Measurements from ENCODE around the gene GPN2. TPM values are rescaled to one million over a fixed set of nuclear protein-coding genes. Genes with fewer than 3 reads are reported as not detected.

Gene GPN2
- total and polyA plus RNA-seq, 4 donors: 9.5 to 12.7 (median 10.4) TPM

DNA sequence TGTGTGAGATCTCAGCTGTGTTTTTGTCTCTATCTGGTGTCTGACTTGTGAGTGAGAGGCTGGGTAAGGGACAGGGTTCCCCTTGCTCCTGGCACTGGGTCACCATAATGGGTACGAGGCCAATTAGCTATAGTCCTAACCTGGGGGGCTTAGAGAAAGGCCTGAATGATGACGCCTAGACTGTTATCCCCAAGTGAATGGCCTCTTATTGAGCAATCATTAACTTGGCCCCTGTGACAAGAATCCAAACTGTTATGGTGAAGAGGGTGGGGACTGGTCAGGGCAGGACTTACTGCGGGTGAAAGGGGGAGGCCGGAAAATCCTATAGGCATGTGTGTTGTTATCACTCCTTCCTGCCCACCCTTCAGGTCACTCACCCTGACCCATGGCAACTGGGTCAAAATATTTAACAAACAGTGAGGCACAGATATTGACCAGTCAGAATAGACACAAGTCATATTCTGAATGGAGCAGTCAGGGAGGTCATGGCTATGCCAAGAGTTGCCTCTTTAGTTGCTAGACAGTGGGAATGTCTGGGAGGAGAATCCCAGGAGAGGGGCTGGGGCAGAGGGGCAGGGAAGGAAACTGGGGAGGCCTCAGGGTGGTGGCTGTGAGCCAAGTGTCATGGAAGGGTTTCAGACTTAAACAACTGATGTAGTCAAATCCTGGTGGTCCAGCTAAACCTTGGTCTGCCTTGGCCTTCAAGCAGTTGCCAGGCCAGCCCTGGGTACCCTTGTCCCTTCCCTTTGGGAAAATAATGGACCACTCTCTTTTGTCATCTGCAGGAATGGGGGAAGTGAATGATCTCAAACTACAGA is 20.5 kb upstream of the GPN2 start:
- Histone ChIP-seq H3K9ac (ENCODE audit: low read depth in 1 of 2, low read length in 2 of 2) (peak overlapping the region in 1 of 2 donors; percentile 96), H3K27me3 (ENCODE audit: control insufficient read depth in 4 of 4, insufficient read depth in 4 of 4, low read length in 3 of 4) (no peaks in the 10 kb centered on the region), H3K36me3 (ENCODE audit: control insufficient read depth in 4 of 4, insufficient read depth in 3 of 4, low read depth in 1 of 4, low read length in 3 of 4) (peaks cover 0 to 6% (median under 1%) of the 10 kb centered on the region in 4 donors), H3K27ac (ENCODE audit: low read depth in 1 of 2, low read length in 2 of 2) (peak overlapping the region; percentile 97 to 99), H3K9me3 (ENCODE audit: control insufficient read depth in 4 of 4, low read length in 3 of 4) (no peaks in the 10 kb centered on the region), H3K4me3 (ENCODE audit: low read depth in 1 of 3, low read length in 3 of 3) (peak overlapping the region in 2 of 3 donors; percentile 79 to 86), H3K4me1 (ENCODE audit: control insufficient read depth in 4 of 4, insufficient read depth in 4 of 4, low read length in 3 of 4) (peaks cover 3 to 43% (median 25%) of the 10 kb centered on the region in 4 donors)
- peak; percentile 54 for DNase-seq (ENCODE audit: low spot score)
- WGBS: 19% methylated on average over 4 of the region's 4 CpGs
- TF ChIP-seq YY1 (IDR thresholded peaks at IDR 0.05): peak; percentile 42
- TF ChIP-seq SP1 (IDR thresholded peaks at IDR 0.05): peak; percentile 74
- peak; percentile 41 to 70 for TF ChIP-seq HNF4A (conservative IDR thresholded peaks at IDR 0.05)
- TF ChIP-seq GABPA (IDR thresholded peaks at IDR 0.05 in 1 of 2, conservative IDR thresholded peaks at IDR 0.05 in 1 of 2): peak in 1 of 2 donors; percentile 35
- TF ChIP-seq TAF1 (conservative IDR thresholded peaks at IDR 0.05): no peak
- TF ChIP-seq HNF4G (IDR thresholded peaks at IDR 0.05): no peak
- peak; percentile 21 for TF ChIP-seq FOXA2 (IDR thresholded peaks at IDR 0.05)
- no peak for TF ChIP-seq FOXA1 (IDR thresholded peaks at IDR 0.05)
- TF ChIP-seq RAD21 (IDR thresholded peaks at IDR 0.05): peak in 1 of 2 donors; percentile 23
- peak; percentile 55 for TF ChIP-seq NR2F2 (IDR thresholded peaks at IDR 0.05)
- TF ChIP-seq, protein P1, sequence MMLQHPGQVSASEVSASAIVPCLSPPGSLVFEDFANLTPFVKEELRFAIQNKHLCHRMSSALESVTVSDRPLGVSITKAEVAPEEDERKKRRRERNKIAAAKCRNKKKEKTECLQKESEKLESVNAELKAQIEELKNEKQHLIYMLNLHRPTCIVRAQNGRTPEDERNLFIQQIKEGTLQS (IDR thresholded peaks at IDR 0.05): peak; percentile 33
- TF ChIP-seq, protein P2, sequence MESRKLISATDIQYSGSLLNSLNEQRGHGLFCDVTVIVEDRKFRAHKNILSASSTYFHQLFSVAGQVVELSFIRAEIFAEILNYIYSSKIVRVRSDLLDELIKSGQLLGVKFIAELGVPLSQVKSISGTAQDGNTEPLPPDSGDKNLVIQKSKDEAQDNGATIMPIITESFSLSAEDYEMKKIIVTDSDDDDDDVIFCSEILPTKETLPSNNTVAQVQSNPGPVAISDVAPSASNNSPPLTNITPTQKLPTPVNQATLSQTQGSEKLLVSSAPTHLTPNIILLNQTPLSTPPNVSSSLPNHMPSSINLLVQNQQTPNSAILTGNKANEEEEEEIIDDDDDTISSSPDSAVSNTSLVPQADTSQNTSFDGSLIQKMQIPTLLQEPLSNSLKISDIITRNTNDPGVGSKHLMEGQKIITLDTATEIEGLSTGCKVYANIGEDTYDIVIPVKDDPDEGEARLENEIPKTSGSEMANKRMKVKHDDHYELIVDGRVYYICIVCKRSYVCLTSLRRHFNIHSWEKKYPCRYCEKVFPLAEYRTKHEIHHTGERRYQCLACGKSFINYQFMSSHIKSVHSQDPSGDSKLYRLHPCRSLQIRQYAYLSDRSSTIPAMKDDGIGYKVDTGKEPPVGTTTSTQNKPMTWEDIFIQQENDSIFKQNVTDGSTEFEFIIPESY (IDR thresholded peaks at IDR 0.05): peak; percentile 49
- TF ChIP-seq, protein P3, sequence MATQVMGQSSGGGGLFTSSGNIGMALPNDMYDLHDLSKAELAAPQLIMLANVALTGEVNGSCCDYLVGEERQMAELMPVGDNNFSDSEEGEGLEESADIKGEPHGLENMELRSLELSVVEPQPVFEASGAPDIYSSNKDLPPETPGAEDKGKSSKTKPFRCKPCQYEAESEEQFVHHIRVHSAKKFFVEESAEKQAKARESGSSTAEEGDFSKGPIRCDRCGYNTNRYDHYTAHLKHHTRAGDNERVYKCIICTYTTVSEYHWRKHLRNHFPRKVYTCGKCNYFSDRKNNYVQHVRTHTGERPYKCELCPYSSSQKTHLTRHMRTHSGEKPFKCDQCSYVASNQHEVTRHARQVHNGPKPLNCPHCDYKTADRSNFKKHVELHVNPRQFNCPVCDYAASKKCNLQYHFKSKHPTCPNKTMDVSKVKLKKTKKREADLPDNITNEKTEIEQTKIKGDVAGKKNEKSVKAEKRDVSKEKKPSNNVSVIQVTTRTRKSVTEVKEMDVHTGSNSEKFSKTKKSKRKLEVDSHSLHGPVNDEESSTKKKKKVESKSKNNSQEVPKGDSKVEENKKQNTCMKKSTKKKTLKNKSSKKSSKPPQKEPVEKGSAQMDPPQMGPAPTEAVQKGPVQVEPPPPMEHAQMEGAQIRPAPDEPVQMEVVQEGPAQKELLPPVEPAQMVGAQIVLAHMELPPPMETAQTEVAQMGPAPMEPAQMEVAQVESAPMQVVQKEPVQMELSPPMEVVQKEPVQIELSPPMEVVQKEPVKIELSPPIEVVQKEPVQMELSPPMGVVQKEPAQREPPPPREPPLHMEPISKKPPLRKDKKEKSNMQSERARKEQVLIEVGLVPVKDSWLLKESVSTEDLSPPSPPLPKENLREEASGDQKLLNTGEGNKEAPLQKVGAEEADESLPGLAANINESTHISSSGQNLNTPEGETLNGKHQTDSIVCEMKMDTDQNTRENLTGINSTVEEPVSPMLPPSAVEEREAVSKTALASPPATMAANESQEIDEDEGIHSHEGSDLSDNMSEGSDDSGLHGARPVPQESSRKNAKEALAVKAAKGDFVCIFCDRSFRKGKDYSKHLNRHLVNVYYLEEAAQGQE (IDR thresholded peaks at IDR 0.05): peak; percentile 39
- TF ChIP-seq, protein P4, sequence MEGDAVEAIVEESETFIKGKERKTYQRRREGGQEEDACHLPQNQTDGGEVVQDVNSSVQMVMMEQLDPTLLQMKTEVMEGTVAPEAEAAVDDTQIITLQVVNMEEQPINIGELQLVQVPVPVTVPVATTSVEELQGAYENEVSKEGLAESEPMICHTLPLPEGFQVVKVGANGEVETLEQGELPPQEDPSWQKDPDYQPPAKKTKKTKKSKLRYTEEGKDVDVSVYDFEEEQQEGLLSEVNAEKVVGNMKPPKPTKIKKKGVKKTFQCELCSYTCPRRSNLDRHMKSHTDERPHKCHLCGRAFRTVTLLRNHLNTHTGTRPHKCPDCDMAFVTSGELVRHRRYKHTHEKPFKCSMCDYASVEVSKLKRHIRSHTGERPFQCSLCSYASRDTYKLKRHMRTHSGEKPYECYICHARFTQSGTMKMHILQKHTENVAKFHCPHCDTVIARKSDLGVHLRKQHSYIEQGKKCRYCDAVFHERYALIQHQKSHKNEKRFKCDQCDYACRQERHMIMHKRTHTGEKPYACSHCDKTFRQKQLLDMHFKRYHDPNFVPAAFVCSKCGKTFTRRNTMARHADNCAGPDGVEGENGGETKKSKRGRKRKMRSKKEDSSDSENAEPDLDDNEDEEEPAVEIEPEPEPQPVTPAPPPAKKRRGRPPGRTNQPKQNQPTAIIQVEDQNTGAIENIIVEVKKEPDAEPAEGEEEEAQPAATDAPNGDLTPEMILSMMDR (IDR thresholded peaks at IDR 0.05; ENCODE audit: low read depth, low read length, missing input control): no peak
- peak; percentile 89 to 96 for TF ChIP-seq RXRA (IDR thresholded peaks at IDR 0.05)
- TF ChIP-seq, protein P5, sequence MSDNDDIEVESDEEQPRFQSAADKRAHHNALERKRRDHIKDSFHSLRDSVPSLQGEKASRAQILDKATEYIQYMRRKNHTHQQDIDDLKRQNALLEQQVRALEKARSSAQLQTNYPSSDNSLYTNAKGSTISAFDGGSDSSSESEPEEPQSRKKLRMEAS (IDR thresholded peaks at IDR 0.05): peak; percentile 67
- TF ChIP-seq JUND (IDR thresholded peaks at IDR 0.05): peak in 1 of 2 donors; percentile 28
- TF ChIP-seq EGR1 (IDR thresholded peaks at IDR 0.05; ENCODE audit: low read depth in 2 of 2): peak in 1 of 2 donors; percentile 49
